Hepatocyte (in vitro differentiated cells): Measurements from ENCODE around the gene CD72.

Experiments
- EZH2 ChIP-seq: fragments of 200-600 bp; sonication (generic); IDR thresholded peaks from 2 replicates; pipeline ENCODE4 v1.6.1; 2016; ENCODE audit warnings: antibody characterized with exemption, mild to moderate bottlenecking, borderline replicate concordance
- EZH2phosphoT487 ChIP-seq: fragments of 200-600 bp; sonication (generic); IDR thresholded peaks from one replicate; pipeline ENCODE4 v1.6.1; 2018; ENCODE audit warnings: antibody characterized with exemption, mild to moderate bottlenecking, low read depth, moderate library complexity; ENCODE audit not compliant: unreplicated experiment, severe bottlenecking
- TF ChIP-seq, protein P1 (sequence below): fragments of 200-600 bp; sonication (generic); IDR thresholded peaks from 2 replicates; pipeline ENCODE4 v1.5.1; 2016; ENCODE audit warnings: antibody characterized with exemption, mild to moderate bottlenecking; ENCODE audit not compliant: poor library complexity

DNA sequence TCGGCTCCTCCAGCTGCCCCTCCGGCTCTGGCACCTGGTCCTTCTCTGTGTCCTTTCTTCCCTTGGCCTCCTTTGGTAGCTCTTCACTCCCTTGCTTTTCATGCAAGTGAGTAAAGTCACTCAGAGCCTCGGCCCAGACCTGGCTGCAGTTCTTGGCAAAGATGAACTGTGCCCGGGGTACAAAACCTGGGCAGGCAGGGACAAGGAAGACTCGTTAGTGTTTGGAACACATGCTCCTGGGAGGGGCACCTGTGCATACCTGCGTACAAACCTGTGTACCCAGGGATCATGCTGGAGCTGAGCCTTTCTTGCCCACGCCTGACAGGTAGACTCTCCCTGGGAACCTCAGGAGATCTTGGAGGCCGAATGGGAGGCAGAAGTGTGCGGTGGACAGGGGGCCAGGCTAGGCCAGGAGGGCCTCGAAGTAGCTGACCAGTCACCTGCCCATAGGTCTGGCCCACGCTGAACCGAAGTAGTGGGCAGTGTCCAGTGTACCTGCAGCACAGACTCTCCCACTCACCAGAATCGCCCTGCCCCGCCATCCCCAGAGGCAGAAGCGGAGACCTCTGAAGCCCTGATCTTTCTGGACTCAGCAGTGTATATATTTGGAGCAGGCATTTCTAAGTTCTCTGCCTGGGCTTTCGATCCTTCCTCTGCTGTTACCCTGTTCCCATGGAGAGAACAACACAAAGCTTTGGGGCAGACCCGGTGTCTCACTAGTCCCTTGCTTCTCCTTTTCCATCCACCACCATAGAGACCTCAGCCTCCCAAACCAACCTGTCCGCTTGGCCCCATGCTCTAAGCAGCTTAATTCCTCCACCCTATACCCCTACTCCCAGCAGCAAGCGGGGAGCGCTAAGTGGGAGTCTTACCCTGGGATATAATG is 55.1 kb downstream of the CD72 start:
- TF ChIP-seq, protein P1, sequence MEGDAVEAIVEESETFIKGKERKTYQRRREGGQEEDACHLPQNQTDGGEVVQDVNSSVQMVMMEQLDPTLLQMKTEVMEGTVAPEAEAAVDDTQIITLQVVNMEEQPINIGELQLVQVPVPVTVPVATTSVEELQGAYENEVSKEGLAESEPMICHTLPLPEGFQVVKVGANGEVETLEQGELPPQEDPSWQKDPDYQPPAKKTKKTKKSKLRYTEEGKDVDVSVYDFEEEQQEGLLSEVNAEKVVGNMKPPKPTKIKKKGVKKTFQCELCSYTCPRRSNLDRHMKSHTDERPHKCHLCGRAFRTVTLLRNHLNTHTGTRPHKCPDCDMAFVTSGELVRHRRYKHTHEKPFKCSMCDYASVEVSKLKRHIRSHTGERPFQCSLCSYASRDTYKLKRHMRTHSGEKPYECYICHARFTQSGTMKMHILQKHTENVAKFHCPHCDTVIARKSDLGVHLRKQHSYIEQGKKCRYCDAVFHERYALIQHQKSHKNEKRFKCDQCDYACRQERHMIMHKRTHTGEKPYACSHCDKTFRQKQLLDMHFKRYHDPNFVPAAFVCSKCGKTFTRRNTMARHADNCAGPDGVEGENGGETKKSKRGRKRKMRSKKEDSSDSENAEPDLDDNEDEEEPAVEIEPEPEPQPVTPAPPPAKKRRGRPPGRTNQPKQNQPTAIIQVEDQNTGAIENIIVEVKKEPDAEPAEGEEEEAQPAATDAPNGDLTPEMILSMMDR, result no peak
- TF ChIP-seq EZH2phosphoT487 (no peak), EZH2 (no peak)
